Measurements from ENCODE around the gene NANOS2.

DNA sequence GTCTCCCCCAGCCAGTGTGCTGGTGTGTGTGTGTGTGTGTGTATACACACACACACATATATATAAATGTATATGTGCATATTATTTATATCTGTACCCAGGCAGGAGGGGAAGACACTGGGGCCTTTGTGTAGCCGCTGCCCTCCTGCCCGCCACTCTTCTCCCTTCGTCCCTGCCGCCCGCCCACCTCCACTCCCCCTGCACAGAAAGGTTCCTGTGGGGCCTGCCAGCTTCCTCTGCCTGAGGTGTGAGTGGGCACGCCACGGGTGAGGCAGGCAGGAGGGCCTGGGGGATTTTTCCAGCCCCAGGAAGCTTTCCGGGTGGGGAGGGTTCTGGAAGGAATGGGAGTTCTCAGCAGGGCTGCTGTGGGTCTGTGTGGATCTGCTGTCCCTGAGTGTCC is 35.5 kb downstream of the NANOS2 start:
- TF ChIP-seq ZKSCAN1 (IDR thresholded peaks at IDR 0.05; ENCODE audit: low read length) (no peak), CTCF (CRISPR knock-in tag; IDR thresholded peaks at IDR 0.05) (no peak), NFATC3 (CRISPR knock-in tag; IDR thresholded peaks at IDR 0.05) (no peak), ZNF251 (CRISPR knock-in tag; IDR thresholded peaks at IDR 0.05) (no peak), HOMEZ (CRISPR knock-in tag; IDR thresholded peaks at IDR 0.05; ENCODE audit: low read depth) (no peak), POLR2AphosphoS5 (IDR thresholded peaks at IDR 0.05; ENCODE audit: low read depth, low read length) (no peak), EZH2 (conservative IDR thresholded peaks at IDR 0.05; ENCODE audit: low read depth, low read length) (no peak), EP300 (IDR thresholded peaks at IDR 0.05; ENCODE audit: low read depth in 2 of 2, low read length in 2 of 2) (no peak), EP300 (CRISPR knock-in tag; IDR thresholded peaks at IDR 0.05; ENCODE audit: borderline replicate concordance) (no peak), GTF2F1 (IDR thresholded peaks at IDR 0.05; ENCODE audit: low read length) (no peak)
- TF ChIP-seq, protein P1, sequence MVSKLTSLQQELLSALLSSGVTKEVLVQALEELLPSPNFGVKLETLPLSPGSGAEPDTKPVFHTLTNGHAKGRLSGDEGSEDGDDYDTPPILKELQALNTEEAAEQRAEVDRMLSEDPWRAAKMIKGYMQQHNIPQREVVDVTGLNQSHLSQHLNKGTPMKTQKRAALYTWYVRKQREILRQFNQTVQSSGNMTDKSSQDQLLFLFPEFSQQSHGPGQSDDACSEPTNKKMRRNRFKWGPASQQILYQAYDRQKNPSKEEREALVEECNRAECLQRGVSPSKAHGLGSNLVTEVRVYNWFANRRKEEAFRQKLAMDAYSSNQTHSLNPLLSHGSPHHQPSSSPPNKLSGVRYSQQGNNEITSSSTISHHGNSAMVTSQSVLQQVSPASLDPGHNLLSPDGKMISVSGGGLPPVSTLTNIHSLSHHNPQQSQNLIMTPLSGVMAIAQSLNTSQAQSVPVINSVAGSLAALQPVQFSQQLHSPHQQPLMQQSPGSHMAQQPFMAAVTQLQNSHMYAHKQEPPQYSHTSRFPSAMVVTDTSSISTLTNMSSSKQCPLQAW (CRISPR knock-in tag; IDR thresholded peaks at IDR 0.05): no peak
- TF ChIP-seq, protein P2, sequence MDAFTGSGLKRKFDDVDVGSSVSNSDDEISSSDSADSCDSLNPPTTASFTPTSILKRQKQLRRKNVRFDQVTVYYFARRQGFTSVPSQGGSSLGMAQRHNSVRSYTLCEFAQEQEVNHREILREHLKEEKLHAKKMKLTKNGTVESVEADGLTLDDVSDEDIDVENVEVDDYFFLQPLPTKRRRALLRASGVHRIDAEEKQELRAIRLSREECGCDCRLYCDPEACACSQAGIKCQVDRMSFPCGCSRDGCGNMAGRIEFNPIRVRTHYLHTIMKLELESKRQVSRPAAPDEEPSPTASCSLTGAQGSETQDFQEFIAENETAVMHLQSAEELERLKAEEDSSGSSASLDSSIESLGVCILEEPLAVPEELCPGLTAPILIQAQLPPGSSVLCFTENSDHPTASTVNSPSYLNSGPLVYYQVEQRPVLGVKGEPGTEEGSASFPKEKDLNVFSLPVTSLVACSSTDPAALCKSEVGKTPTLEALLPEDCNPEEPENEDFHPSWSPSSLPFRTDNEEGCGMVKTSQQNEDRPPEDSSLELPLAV (CRISPR knock-in tag; conservative IDR thresholded peaks at IDR 0.05; ENCODE audit: low read depth): no peak

All from HepG2 (cell line).